HepG2 (cell line): ENCODE results near the gene ADAM10. TPM values are rescaled to one million over a fixed set of nuclear protein-coding genes. Genes with fewer than 3 reads are reported as not detected.

Experiments used
- ARNT2 ChIP-seq: sonication (generic); formaldehyde crosslinking; IDR thresholded peaks from 2 replicates; pipeline ENCODE4 v1.8.0; 2022; ENCODE audit warnings: mild to moderate bottlenecking, low read depth, missing genetic modification reagents, moderate library complexity
- EZH2 ChIP-seq: conservative IDR thresholded peaks from 2 replicates; pipeline ENCODE4 v1.6.1; 2012; ENCODE audit warnings: mild to moderate bottlenecking, low read depth, low read length, moderate library complexity
- LRRFIP1 ChIP-seq: sonication (generic); formaldehyde crosslinking; conservative IDR thresholded peaks from 2 replicates; pipeline ENCODE4 v1.4.0; 2020; ENCODE audit warnings: missing genetic modification reagents
- NFKBIZ ChIP-seq: IDR thresholded peaks from 2 replicates; pipeline ENCODE4 v1.6.1; 2018; ENCODE audit warnings: missing genetic modification reagents, missing compliant biosample characterization
- PHF5A ChIP-seq: IDR thresholded peaks from one replicate; pipeline ENCODE4 v1.6.1; 2018; ENCODE audit warnings: low read depth, missing genetic modification reagents; ENCODE audit not compliant: unreplicated experiment
- SNAPC4 ChIP-seq: sonication (generic); formaldehyde crosslinking; IDR thresholded peaks from 2 replicates; pipeline ENCODE4 v1.4.0; 2020; ENCODE audit warnings: mild to moderate bottlenecking, missing genetic modification reagents
- SOX13 ChIP-seq, 3 experiments: fragments of 450-650 bp in 1 of 3; sonication (generic) in 1 of 3; formaldehyde crosslinking in 1 of 3; IDR thresholded peaks in 2 of 3; conservative IDR thresholded peaks in 1 of 3; 2 replicates each; pipeline versions ENCODE4 v1.5.0 to v1.6.1; 2016 to 2020; ENCODE audit warnings: antibody characterized with exemption in 1 of 3, mild to moderate bottlenecking in 1 of 3, missing compliant biosample characterization in 1 of 3, missing genetic modification reagents in 1 of 3, moderate library complexity in 1 of 3
- SOX6 ChIP-seq, 2 experiments: fragments of 450-650 bp in 1 of 2; sonication (generic) in 1 of 2; formaldehyde crosslinking in 1 of 2; IDR thresholded peaks; 2 replicates each; pipeline versions ENCODE4 v1.4.0 to v1.6.1; 2017 to 2020; ENCODE audit warnings: antibody characterized with exemption in 1 of 2, mild to moderate bottlenecking in 1 of 2, missing genetic modification reagents in 1 of 2
- U2AF1 ChIP-seq: fragments of 200-400 bp; formaldehyde crosslinking; optimal IDR thresholded peaks from 2 replicates; pipeline ENCODE3; 2017; ENCODE audit warnings: mild to moderate bottlenecking, low read depth, low read length
- UBTF ChIP-seq: sonication (generic); formaldehyde crosslinking; IDR thresholded peaks from 2 replicates; pipeline ENCODE4 v1.4.0; 2020; ENCODE audit warnings: mild to moderate bottlenecking, missing genetic modification reagents
- ZBTB10 ChIP-seq: sonication (generic); formaldehyde crosslinking; IDR thresholded peaks from 2 replicates; pipeline ENCODE4 v1.4.0; 2020; ENCODE audit warnings: missing genetic modification reagents, borderline replicate concordance
- ZNF18 ChIP-seq: sonication (generic); formaldehyde crosslinking; IDR thresholded peaks from 2 replicates; pipeline ENCODE4 v1.8.0; 2022; ENCODE audit warnings: mild to moderate bottlenecking, missing genetic modification reagents; ENCODE audit not compliant: insufficient replicate concordance
- ZSCAN31 ChIP-seq: sonication (generic); formaldehyde crosslinking; IDR thresholded peaks from 2 replicates; pipeline ENCODE4 v1.5.0; 2020; ENCODE audit warnings: low read depth, mild to moderate bottlenecking, missing genetic modification reagents
- polyA plus RNA-seq, 8 experiments: library from polyadenylated mRNA; depleted of rRNA in 3 of 8; stranded (reverse) in 7 of 8; unstranded in 1 of 8; fragments of >200 nt; fragmentation: Illumina TruSeq in 4 of 8; extraction: Trizol in 4 of 8; gene quantifications; 2 replicates each; pipeline versions ENCODE4 v1.2.1 to v1.2.3, GENCODE V29; 2011 to 2016; ENCODE audit warnings: low read depth in 4 of 8, missing spikeins in 1 of 8, mixed read lengths in 1 of 8; ENCODE audit not compliant: insufficient read depth in 1 of 8
- total RNA-seq, 5 experiments: library from RNA; depleted of rRNA; stranded (reverse); fragments of >200 nt; fragmentation: Illumina TruSeq; extraction: Trizol; gene quantifications; 2 replicates each; pipeline ENCODE4 v1.2.3, GENCODE V29; 2016; ENCODE audit warnings: low read depth in 1 of 5

Gene ADAM10
- total and polyA plus RNA-seq, 2 of the 13 experiments (the other 11 are each of a cell fraction or from before 2014, with no cell fraction given), result 92.7 to 125 TPM

GRCh38 chr15:58793862-58794261 lies 44.4 kb upstream of the ADAM10 start (continued):
- no peak for TF ChIP-seq ZBTB10 (CRISPR knock-in tag)
- TF ChIP-seq ARNT2 (CRISPR knock-in tag), result no peak
- no peak for TF ChIP-seq SNAPC4
- no peak for TF ChIP-seq ZNF18 (CRISPR knock-in tag)
- no peak for TF ChIP-seq PHF5A (CRISPR knock-in tag)
- TF ChIP-seq ZSCAN31 (CRISPR knock-in tag), result no peak
- no peak for TF ChIP-seq SOX13 (IDR thresholded peaks at IDR 0.05)
- 0 out of 4 replicates have a peak, but pooled peaks of 1 of the 2 experiments have one; percentile 44 for TF ChIP-seq SOX13 (CRISPR knock-in tag; conservative IDR thresholded peaks at IDR 0.05 in 1 of 2, IDR thresholded peaks at IDR 0.05 in 1 of 2)
- no peak for TF ChIP-seq LRRFIP1 (CRISPR knock-in tag)
- TF ChIP-seq EZH2, result no peak
- no peak for TF ChIP-seq U2AF1
- no peak for TF ChIP-seq NFKBIZ
- TF ChIP-seq SOX6 (IDR thresholded peaks at IDR 0.05), result no peak
- peak; percentile 57 for TF ChIP-seq SOX6 (CRISPR knock-in tag; IDR thresholded peaks at IDR 0.05)
- TF ChIP-seq UBTF (CRISPR knock-in tag), result no peak
